Epithelial cell of esophagus (primary cell): Measurements from ENCODE around the gene KLF1.
"Not testable (repeated sequence)": the region's sequence is repeated elsewhere in the genome, so short reads cannot be mapped to it uniquely, and the experiment has no call there.

Experiments
- DNase-seq: peaks from one replicate; pipeline ENCODE4 v3.0.0; 2010; ENCODE audit warnings: low read depth
- H3K4me3 ChIP-seq: 2 replicates; pipeline ENCODE4 v1.5.1; 2011; ENCODE audit warnings: mild to moderate bottlenecking, low read length, control low read depth
- TF ChIP-seq, protein P1 (sequence below): IDR thresholded peaks from 2 replicates; pipeline ENCODE4 v1.5.1; 2011; ENCODE audit warnings: low read depth, mild to moderate bottlenecking, low read length, control low read depth, inconsistent platforms; ENCODE audit not compliant: insufficient read depth; ENCODE audit errors: missing control alignments

The KLF1 gene

DNA sequence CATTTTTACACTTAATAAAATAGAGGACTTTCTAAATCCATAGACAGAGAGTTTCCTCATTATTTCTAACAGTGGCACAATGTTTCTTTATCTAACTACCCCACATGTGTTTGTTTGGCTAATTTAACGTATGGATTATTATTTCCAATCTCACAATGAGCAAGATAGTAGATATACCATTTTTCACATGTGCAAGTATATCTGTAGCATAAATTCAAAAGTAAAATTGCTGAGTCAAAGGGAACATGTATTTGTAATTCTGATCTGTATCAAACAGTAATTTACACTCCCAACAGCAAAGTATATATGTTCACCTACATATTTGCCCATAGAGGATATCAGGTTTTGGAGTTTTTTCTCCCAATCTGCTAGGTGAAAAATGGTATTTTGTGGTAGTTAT lies 30.3 kb downstream of the KLF1 start:
- no peak for DNase-seq
- H3K4me3 ChIP-seq: no peak overlapping the region
- TF ChIP-seq, protein P1, sequence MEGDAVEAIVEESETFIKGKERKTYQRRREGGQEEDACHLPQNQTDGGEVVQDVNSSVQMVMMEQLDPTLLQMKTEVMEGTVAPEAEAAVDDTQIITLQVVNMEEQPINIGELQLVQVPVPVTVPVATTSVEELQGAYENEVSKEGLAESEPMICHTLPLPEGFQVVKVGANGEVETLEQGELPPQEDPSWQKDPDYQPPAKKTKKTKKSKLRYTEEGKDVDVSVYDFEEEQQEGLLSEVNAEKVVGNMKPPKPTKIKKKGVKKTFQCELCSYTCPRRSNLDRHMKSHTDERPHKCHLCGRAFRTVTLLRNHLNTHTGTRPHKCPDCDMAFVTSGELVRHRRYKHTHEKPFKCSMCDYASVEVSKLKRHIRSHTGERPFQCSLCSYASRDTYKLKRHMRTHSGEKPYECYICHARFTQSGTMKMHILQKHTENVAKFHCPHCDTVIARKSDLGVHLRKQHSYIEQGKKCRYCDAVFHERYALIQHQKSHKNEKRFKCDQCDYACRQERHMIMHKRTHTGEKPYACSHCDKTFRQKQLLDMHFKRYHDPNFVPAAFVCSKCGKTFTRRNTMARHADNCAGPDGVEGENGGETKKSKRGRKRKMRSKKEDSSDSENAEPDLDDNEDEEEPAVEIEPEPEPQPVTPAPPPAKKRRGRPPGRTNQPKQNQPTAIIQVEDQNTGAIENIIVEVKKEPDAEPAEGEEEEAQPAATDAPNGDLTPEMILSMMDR: no peak

DNA sequence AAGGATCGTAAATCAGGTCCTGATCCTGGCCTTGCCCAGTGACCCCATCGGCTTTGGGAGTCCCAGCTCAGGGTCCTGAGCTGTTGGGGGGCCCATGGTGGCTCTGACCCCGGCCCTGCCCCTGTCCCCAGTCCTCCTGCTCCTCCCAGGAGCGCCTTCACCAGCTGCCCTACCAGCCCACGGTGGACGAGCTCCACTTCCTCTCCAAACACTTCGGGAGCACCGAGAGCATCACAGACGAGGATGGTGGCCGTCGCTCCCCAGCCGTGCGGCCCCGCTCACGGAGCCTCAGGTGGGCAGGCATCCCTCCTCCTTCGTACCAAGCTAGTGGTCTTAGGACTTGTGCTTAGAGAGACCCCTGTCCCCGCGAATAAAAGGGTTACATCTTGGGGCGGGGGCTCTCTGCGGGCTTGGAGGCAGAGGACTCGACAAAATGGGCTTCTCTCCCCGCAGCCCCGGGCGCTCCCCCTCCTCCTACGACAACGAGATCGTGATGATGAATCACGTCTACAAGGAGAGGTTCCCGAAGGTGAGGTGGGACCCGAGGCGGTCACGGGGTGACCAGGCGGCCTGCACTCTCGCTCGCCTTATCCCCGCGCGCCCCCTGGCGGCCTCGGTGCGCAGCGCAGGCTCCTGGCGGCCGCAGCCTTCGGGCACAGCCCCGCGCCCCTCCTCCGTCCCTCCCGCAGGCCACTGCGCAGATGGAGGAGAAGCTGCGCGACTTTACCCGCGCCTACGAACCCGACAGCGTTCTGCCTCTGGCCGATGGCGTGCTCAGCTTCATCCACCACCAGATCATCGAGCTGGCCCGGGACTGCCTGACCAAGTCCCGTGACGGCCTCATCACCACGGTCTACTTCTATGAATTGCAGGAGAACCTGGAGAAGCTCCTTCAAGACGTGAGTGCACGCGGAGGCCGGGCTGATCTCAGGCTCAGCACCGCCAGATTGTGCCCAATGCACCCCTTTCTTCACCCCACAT lies 39.6 kb downstream of the KLF1 start:
- H3K4me3 ChIP-seq: no peak overlapping the region
- TF ChIP-seq, protein P1: peak; percentile 61
- DNase-seq: peak; percentile 81

- not testable (repeated sequence) for H3K4me3 ChIP-seq, DNase-seq
These were observed 40.4 kb downstream of the KLF1 start for GRCh38 chr19:12846613-12847012.

DNA sequence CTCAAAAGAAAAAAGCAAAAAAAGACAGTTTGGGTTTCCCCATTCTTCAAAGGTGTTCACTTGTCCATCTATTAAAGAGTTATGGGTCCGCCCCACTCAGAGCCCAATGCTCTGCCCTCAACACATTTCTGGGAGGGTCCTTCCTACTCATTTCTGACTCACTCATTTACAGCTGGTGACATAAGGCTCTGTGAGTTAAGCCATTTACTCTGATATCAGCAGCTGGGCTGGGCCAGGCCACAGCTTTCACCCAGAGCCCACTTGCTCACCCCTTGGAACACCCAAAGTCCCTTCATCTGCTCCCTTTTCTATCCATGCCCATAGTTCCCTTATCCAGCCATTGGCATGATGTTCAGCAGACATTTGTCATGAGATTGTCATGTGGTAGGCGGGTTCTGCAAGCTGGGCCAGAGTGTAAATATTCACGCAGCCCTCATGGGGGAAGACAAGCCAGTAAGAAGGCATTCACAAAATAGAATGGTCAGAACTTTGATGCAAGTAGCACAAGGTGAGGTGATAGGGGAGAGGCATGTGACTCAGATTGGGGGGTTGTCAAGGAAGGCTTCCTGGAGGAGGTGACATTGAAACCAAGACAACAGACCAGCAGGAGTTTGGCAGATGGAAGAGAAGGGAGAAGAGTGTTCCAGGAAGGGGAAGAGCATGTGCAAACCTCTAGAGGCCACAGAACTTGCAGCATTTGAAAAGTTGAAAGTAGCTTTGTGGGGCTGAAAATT lies 42.8 kb downstream of the KLF1 start:
- peak; percentile 22 for DNase-seq
- TF ChIP-seq, protein P1: no peak
- no peak overlapping the region for H3K4me3 ChIP-seq

- no peak overlapping the region for H3K4me3 ChIP-seq
- TF ChIP-seq, protein P1: no peak
- no peak for DNase-seq
These were observed 43.7 kb downstream of the KLF1 start for GRCh38 chr19:12843328-12843727.

DNA sequence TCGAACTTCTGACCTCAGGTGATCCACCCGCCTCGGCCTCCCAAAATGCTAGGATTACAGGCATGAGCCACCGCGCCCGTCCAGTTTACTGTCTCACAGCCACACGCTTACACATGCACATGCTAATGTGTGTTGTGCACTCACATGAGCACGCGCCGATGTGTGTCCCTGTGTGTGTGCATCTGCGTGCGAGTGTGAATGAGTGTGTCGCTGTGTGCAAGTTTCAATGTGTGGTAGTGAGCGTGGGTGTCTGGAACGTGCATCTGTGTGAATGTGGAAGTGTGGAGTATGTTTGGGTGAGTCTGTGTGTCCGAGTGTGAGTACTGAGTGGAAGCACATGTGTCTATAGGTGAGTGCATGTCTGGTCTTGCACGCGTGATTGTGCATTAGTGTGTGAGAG lies 44.5 kb downstream of the KLF1 start:
- H3K4me3 ChIP-seq: no peak overlapping the region
- no peak for DNase-seq
- TF ChIP-seq, protein P1: no peak

GRCh38 chr19:12841094-12841493 lies 45.9 kb downstream of the KLF1 start:
- H3K4me3 ChIP-seq: peak overlapping the region; percentile 21
- peak; percentile 24 for DNase-seq

More at GRCh38 chr19:12841094-12841493, 45.9 kb downstream of the KLF1 start:
- TF ChIP-seq, protein P1: no peak
